B cell (primary cell): ENCODE measurements around the gene PRSS33. TPM values are rescaled to one million over a fixed set of nuclear protein-coding genes. Genes with fewer than 3 reads are reported as not detected.
A peak's percentile ranks its signal among the peaks of the same experiment; 100 is the strongest.

Source experiments
- ATAC-seq: fragments of 200-7000 bp; cut with Tn5 transposase; one replicate; pipeline ENCODE4 v1.10.0; 2021; ENCODE audit warnings: low read depth, mild to moderate bottlenecking, moderate number of reproducible peaks, moderate library complexity
- CTCF ChIA-PET: fragments of 350-600 bp; sonication (Branson Sonifier 250); formaldehyde crosslinking; loops from one replicate; lab custom pipeline; 2021; ENCODE audit warnings: antibody characterized with exemption, inconsistent platforms; lab: Charles Lee
- POLR2A ChIA-PET: fragments of 350-600 bp; sonication (Branson Sonifier 250); formaldehyde crosslinking; loops from one replicate; lab custom pipeline; 2021; ENCODE audit warnings: antibody characterized with exemption; lab: Charles Lee
- DNase-seq: peaks from one replicate; pipeline ENCODE4 v3.0.0; 2013
- H2AFZ ChIP-seq: 2 replicates; pipeline ENCODE4 v1.6.1; 2012; ENCODE audit warnings: mild to moderate bottlenecking, low read depth, low read length; ENCODE audit not compliant: insufficient read depth, poor library complexity, severe bottlenecking
- H3K27ac ChIP-seq, 2 donors: 1 replicate in 1 of 2; 2 replicates in 1 of 2; pipeline ENCODE4 v1.5.1; 2012 to 2013; ENCODE audit warnings: low read length in 2 of 2, mild to moderate bottlenecking in 2 of 2, moderate library complexity in 1 of 2
- H3K27me3 ChIP-seq, 4 experiments: fragments of 200-600 bp in 1 of 4; sonication (generic) in 1 of 4; replicated peaks in 1 of 4; 1 replicate in 2 of 4; 2 replicates in 2 of 4; pipeline versions ENCODE4 v1.6.1 to v1.7.0; 2013 to 2016; ENCODE audit warnings: low read length in 3 of 4, mild to moderate bottlenecking in 2 of 4, mixed read lengths in 1 of 4, moderate library complexity in 1 of 4; ENCODE audit not compliant: insufficient read depth in 4 of 4, control insufficient read depth in 3 of 4; ENCODE audit errors: control extremely low read depth in 1 of 4
- H3K36me3 ChIP-seq, 2 experiments: replicated peaks in 1 of 2; 1 replicate in 1 of 2; 2 replicates in 1 of 2; pipeline versions ENCODE4 v1.6.1 to v1.7.1; 2013; ENCODE audit warnings: low read length in 1 of 2; ENCODE audit not compliant: insufficient read depth in 2 of 2, control insufficient read depth in 1 of 2; ENCODE audit errors: control extremely low read depth in 1 of 2, extremely low read depth in 1 of 2
- H3K4me1 ChIP-seq, 2 donors: fragments of 200-600 bp in 1 of 2; sonication (generic) in 1 of 2; 1 replicate in 1 of 2; 2 replicates in 1 of 2; pipeline versions ENCODE4 v1.5.1 to v1.6.1; 2013 to 2017; ENCODE audit warnings: low read length in 2 of 2; ENCODE audit not compliant: control insufficient read depth in 2 of 2, insufficient read depth in 2 of 2
- H3K4me2 ChIP-seq: replicated peaks from 2 replicates; pipeline ENCODE3; 2012; ENCODE audit warnings: mild to moderate bottlenecking, low read depth, low read length; ENCODE audit not compliant: poor library complexity, severe bottlenecking
- H3K4me3 ChIP-seq, 5 experiments: fragments of 200-600 bp in 1 of 5; sonication (generic) in 1 of 5; 1 replicate in 3 of 5; 2 replicates in 2 of 5; pipeline versions ENCODE4 v1.5.1 to v1.7.0; 2011 to 2016; ENCODE audit warnings: low read length in 4 of 5, mild to moderate bottlenecking in 4 of 5, low read depth in 2 of 5, control low read depth in 1 of 5, moderate library complexity in 1 of 5; ENCODE audit not compliant: insufficient read depth in 1 of 5; ENCODE audit errors: control extremely low read depth in 1 of 5, extremely low read depth in 1 of 5
- H3K79me2 ChIP-seq: fragments of 200-600 bp; sonication (generic); one replicate; pipeline ENCODE4 v1.6.0; 2016; ENCODE audit warnings: low read length; ENCODE audit not compliant: control insufficient read depth, insufficient read depth
- H3K9ac ChIP-seq: fragments of 200-600 bp; sonication (generic); 2 replicates; pipeline ENCODE4 v1.6.1; 2017; ENCODE audit warnings: mild to moderate bottlenecking, low read length, moderate library complexity
- H3K9me3 ChIP-seq, 3 donors: one replicate each; pipeline versions ENCODE4 v1.6.1 to v1.7.1; 2013; ENCODE audit warnings: low read length in 2 of 3; ENCODE audit not compliant: control insufficient read depth in 2 of 3, insufficient read depth in 1 of 3; ENCODE audit errors: control extremely low read depth in 1 of 3
- H4K20me1 ChIP-seq: 2 replicates; pipeline ENCODE4 v1.6.0; 2012; ENCODE audit warnings: mild to moderate bottlenecking, low read length; ENCODE audit not compliant: insufficient read depth, control insufficient read depth, poor library complexity, severe bottlenecking
- H3K27ac Mint-ChIP-seq: one replicate; pipeline ENCODE4 v1.8.0; 2021; ENCODE audit warnings: mixed read lengths
- H3K27me3 Mint-ChIP-seq: one replicate; pipeline ENCODE4 v1.8.0; 2021; ENCODE audit warnings: mixed read lengths
- H3K4me1 Mint-ChIP-seq: one replicate; pipeline ENCODE4 v1.8.0; 2021; ENCODE audit warnings: mixed read lengths
- H3K4me3 Mint-ChIP-seq: one replicate; pipeline ENCODE4 v1.8.0; 2021; ENCODE audit warnings: mixed read lengths
- H3K9me3 Mint-ChIP-seq: one replicate; pipeline ENCODE4 v1.8.0; 2022; ENCODE audit warnings: mixed read lengths; ENCODE audit not compliant: insufficient read depth
- EZH2 ChIP-seq: IDR thresholded peaks from 2 replicates; pipeline ENCODE4 v1.6.1; 2012; ENCODE audit warnings: borderline replicate concordance, low read depth, mild to moderate bottlenecking, moderate library complexity, low read length; ENCODE audit not compliant: insufficient read depth, poor library complexity, severe bottlenecking
- WGBS: methylation state at CpG from one replicate; pipeline ENCODE4 v1.1.5; 2013; ENCODE audit warnings: missing lambda C conversion rate; ENCODE audit not compliant: insufficient coverage; 5-methylcytosine and 5-hydroxymethylcytosine counted together
- intact Hi-C: fragments of 100-400 bp; cut with micrococcal nuclease; formaldehyde crosslinking; loops from one replicate; pipeline ENCODE4 v1.10.0; 2022
- polyA plus RNA-seq: library from polyadenylated mRNA; depleted of rRNA; stranded (reverse); fragments of >200 nt; gene quantifications from 2 replicates; pipeline ENCODE4 v1.2.3, GENCODE V29; 2012
- total RNA-seq, 2 donors: library from RNA; stranded (reverse); fragments of 120-200 nt in 1 of 2; gene quantifications; 1 replicate in 1 of 2; 2 replicates in 1 of 2; pipeline versions ENCODE4 v1.2.3 to v1.2.4, GENCODE V29; 2013 to 2022
- TF ChIP-seq, protein P1 (sequence below): fragments of 200-600 bp; IDR thresholded peaks from one replicate; pipeline ENCODE4 v1.8.0; 2022; ENCODE audit warnings: antibody characterized with exemption, mild to moderate bottlenecking

Gene PRSS33
- total and polyA plus RNA-seq, 2 donors (not counting 1 experiment from before 2014, with no cell fraction given), result not detected

DNA sequence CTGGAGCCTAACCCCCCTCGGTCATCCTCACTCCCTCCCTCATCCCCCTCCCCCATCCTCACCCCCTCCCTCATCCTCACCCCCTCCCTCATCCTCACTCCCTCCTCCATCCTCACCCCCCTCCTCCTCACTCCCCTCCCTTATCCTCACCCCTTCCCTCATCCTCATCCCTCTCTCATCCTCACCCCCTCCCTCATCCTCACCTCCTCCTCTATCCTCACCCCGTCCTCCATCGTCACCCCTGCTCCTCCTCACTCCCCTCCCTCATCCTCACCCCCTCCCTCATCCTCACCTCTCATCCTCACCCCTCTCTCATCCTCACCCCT is 571 bp downstream of the PRSS33 start:
- peaks cover 26% of the 10 kb centered on the region for H3K27me3 Mint-ChIP-seq
- peaks cover 9% of the 10 kb centered on the region for H3K4me1 Mint-ChIP-seq
- no peak overlapping the region for H3K27ac ChIP-seq
- no peak overlapping the region for H3K9ac ChIP-seq
- H3K27me3 ChIP-seq, result peaks cover 0 to 50% (median 9%) of the 10 kb centered on the region in 4 experiments
- no peak overlapping the region for H3K4me2 ChIP-seq
- H3K36me3 ChIP-seq, result no peaks in the 10 kb centered on the region
- intact Hi-C loops, result no loop called here
- peaks cover 0 to 6% (median 0%) of the 10 kb centered on the region in 3 donors for H3K9me3 ChIP-seq
- DNase-seq (no peak), ATAC-seq (no peak)
- H3K27ac Mint-ChIP-seq, result no peak overlapping the region
- H4K20me1 ChIP-seq, result no peaks in the 10 kb centered on the region
- no peaks in the 10 kb centered on the region for H3K9me3 Mint-ChIP-seq
- no peak overlapping the region for H3K4me3 ChIP-seq
- peaks cover 7 to 17% of the 10 kb centered on the region in 2 donors for H3K4me1 ChIP-seq
- TF ChIP-seq EZH2, result no peak
- TF ChIP-seq, protein P1, sequence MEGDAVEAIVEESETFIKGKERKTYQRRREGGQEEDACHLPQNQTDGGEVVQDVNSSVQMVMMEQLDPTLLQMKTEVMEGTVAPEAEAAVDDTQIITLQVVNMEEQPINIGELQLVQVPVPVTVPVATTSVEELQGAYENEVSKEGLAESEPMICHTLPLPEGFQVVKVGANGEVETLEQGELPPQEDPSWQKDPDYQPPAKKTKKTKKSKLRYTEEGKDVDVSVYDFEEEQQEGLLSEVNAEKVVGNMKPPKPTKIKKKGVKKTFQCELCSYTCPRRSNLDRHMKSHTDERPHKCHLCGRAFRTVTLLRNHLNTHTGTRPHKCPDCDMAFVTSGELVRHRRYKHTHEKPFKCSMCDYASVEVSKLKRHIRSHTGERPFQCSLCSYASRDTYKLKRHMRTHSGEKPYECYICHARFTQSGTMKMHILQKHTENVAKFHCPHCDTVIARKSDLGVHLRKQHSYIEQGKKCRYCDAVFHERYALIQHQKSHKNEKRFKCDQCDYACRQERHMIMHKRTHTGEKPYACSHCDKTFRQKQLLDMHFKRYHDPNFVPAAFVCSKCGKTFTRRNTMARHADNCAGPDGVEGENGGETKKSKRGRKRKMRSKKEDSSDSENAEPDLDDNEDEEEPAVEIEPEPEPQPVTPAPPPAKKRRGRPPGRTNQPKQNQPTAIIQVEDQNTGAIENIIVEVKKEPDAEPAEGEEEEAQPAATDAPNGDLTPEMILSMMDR, result no peak
- H3K79me2 ChIP-seq, result no peaks in the 10 kb centered on the region
- 79% methylated on average over 3 of the region's 3 CpGs for WGBS
- no peak overlapping the region for H3K4me3 Mint-ChIP-seq
- ChIA-PET POLR2A (no interaction called here), CTCF (no interaction called here)
- no peak overlapping the region for H2AFZ ChIP-seq

DNA sequence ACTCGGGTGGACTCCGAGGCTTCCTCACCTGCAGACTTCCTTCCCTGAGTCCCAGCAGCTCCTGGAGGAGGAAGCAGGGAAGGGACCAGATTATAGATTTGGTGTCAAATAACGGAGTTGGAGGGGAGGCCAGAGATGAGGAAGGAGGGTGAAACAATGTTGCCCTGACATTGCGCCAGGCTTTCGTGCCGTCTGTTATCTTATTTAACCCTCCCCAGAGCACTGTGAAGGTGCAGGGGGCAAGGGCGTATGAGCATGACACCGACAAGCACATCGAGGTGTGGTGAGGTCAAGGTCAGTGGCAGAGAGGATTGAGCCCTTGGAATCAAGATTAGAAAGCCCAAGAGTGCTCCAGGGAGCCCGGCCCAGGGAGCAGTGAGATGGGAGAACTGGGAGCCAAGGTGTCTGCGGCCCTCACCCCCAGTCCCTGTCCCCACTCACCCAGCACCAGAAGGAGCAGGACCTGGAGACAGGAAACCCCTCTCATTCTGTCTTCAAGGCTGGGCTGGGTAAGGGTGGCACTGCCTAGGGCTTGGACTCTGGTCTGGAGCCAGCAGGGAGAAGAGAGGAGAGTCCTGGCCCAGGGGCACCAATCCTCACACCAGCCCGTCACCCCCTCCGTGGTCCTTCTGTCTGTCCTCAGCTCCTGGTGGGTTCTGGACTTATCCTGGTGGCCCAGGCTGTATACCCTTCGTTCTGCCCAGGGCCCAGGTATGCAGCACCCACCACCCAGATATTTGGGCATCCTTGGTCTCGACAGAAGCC is 1.1 kb downstream of the PRSS33 start:
- Histone ChIP-seq H3K4me1 (peaks cover 7 to 17% of the 10 kb centered on the region in 2 donors), H3K4me3 (peak overlapping the region in 1 of 5 experiments; percentile 45), H3K27ac (no peak overlapping the region), H3K9ac (peak overlapping the region; percentile 57), H4K20me1 (no peaks in the 10 kb centered on the region), H2AFZ (no peak overlapping the region), H3K9me3 (peaks cover 0 to 6% (median 0%) of the 10 kb centered on the region in 3 donors), H3K4me2 (peak overlapping the region; percentile 89), H3K79me2 (no peaks in the 10 kb centered on the region), H3K36me3 (no peaks in the 10 kb centered on the region), H3K27me3 (peaks cover 0 to 50% (median 9%) of the 10 kb centered on the region in 4 experiments)
- H3K27me3 Mint-ChIP-seq, result peaks cover 23% of the 10 kb centered on the region
- DNase-seq (no peak), ATAC-seq (no peak)
- H3K27ac Mint-ChIP-seq, result no peak overlapping the region
- ChIA-PET POLR2A (no interaction called here), CTCF (interaction anchor here (0.6 kb wide), 2 partner anchors 32 to 154 kb away, joined by 3 to 4 read pairs; no protein-coding TSS in a partner anchor)
- TF ChIP-seq, protein P1, result no peak
- no peak for TF ChIP-seq EZH2
- no peaks in the 10 kb centered on the region for H3K9me3 Mint-ChIP-seq
- H3K4me1 Mint-ChIP-seq, result peaks cover 9% of the 10 kb centered on the region
- H3K4me3 Mint-ChIP-seq, result peak overlapping the region; percentile 44
- intact Hi-C loops, result no loop called here
- WGBS, result 60% methylated on average over 9 of the region's 15 CpGs
